GM12872 (cell line): ENCODE measurements around the gene RARB.

ENCODE experiments used
- TF ChIP-seq, protein P1 (sequence below): IDR thresholded peaks from 3 replicates; pipeline ENCODE4 v1.5.1; 2011; ENCODE audit warnings: low read depth, mild to moderate bottlenecking, low read length, moderate library complexity; ENCODE audit not compliant: insufficient read depth

The RARB gene

GRCh38 chr3:25410703-25411102, 17.4 kb upstream of the RARB start:
- TF ChIP-seq, protein P1, sequence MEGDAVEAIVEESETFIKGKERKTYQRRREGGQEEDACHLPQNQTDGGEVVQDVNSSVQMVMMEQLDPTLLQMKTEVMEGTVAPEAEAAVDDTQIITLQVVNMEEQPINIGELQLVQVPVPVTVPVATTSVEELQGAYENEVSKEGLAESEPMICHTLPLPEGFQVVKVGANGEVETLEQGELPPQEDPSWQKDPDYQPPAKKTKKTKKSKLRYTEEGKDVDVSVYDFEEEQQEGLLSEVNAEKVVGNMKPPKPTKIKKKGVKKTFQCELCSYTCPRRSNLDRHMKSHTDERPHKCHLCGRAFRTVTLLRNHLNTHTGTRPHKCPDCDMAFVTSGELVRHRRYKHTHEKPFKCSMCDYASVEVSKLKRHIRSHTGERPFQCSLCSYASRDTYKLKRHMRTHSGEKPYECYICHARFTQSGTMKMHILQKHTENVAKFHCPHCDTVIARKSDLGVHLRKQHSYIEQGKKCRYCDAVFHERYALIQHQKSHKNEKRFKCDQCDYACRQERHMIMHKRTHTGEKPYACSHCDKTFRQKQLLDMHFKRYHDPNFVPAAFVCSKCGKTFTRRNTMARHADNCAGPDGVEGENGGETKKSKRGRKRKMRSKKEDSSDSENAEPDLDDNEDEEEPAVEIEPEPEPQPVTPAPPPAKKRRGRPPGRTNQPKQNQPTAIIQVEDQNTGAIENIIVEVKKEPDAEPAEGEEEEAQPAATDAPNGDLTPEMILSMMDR, result no peak

GRCh38 chr3:25412269-25412668, 15.8 kb upstream of the RARB start:
- TF ChIP-seq, protein P1, result no peak

- TF ChIP-seq, protein P1, result no peak
These were observed 11.9 kb upstream of the RARB start for GRCh38 chr3:25416176-25416575.

DNA sequence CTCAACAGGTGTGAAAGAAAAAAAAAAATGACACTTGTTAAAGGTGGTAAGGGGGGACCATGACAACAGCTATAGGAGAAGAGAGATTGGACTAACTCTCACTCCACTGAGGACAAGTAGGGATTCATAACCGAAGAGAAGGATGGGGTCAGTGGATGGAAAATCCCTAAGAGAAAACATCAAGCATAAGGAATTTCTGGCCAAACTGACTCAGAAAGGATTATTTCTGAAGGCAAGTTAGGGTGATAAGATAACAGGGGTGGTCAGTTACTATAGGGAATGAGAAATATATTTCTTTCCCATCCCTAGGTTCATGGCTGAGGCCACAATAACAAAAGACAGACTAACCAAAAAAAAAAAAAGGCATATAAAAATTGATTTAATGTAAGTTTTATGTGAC, 9.5 kb upstream of the RARB start:
- TF ChIP-seq, protein P1, result no peak

GRCh38 chr3:25419251-25419650, 8.8 kb upstream of the RARB start:
- TF ChIP-seq, protein P1, result no peak

- TF ChIP-seq, protein P1, result no peak
These were observed 7.9 kb upstream of the RARB start for GRCh38 chr3:25420147-25420546.

DNA sequence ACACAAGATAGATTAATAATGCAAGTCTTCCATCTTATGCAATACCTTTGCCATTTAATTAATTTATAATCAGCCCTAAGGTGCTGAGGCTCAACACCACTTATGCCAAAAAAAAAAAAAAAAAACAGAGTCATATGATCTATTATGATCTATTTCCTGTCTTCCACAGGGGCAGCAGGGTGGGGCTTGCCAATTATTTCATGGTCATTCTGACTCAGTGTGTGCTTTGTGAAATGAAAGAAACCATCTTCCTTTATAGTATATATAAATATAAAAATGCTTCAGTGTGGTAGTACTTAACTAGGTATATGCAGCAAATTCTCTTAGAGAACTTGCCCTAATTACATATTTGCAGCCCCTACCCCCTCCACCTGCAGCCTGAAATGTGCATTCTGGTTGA, 7.2 kb upstream of the RARB start:
- TF ChIP-seq, protein P1, result no peak

DNA sequence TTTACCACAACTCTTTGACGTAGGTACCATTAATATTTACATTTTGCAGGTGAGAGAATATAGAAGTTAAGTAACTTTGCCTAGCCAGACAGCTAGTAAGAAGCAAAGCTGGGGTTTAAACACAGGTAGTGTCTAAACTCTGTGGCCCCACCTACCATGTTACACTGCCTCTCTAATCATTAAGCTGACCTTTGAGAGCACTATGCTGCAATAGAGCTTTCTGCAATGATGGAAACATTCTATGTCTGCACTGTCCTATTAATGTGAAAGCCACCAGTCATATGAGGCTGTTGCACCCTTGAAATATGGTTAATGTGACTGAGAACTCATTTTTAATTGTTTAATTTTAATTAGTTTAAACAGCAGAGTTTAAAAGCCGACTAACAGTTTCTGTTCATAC, 6.3 kb upstream of the RARB start:
- TF ChIP-seq, protein P1, result no peak
